ENCODE measurements around the gene PPP1R16B.
A peak's percentile ranks its signal among the peaks of the same experiment; 100 is the strongest.

Gene PPP1R16B

GRCh38 chr20:38766071-38766470 lies 39.4 kb upstream of the PPP1R16B start:
- Histone ChIP-seq H3K36me3 (ENCODE audit: insufficient read depth, insufficient read length, low read length) (peaks cover 88% of the 10 kb centered on the region), H3K4me1 (ENCODE audit: insufficient read depth, insufficient read length) (no peaks in the 10 kb centered on the region), H3K9ac (ENCODE audit: insufficient read length, low read depth) (no peak overlapping the region), H3K9me3 (ENCODE audit: insufficient read depth, low read length) (no peaks in the 10 kb centered on the region), H3K27me3 (ENCODE audit: insufficient read depth, insufficient read length) (no peaks in the 10 kb centered on the region), H3K4me3 (ENCODE audit: insufficient read length, low read depth) (no peak overlapping the region)
- TF ChIP-seq SUZ12 (IDR thresholded peaks at IDR 0.05; ENCODE audit: extremely low read depth, insufficient read depth, insufficient read length), result no peak
- TF ChIP-seq YY1 (IDR thresholded peaks at IDR 0.05; ENCODE audit: insufficient read depth, insufficient read length), result no peak
- TF ChIP-seq ZNF274 (IDR thresholded peaks at IDR 0.05; ENCODE audit: low read depth, low read length), result no peak
- DNase-seq (ENCODE audit: low read depth, low spot score), result no peak

GRCh38 chr20:38769376-38770295 lies 35.9 kb upstream of the PPP1R16B start:
- peaks cover 87% of the 10 kb centered on the region for H3K36me3 ChIP-seq (ENCODE audit: insufficient read depth, insufficient read length, low read length)
- no peak for DNase-seq (ENCODE audit: low read depth, low spot score)
- TF ChIP-seq ZNF274 (IDR thresholded peaks at IDR 0.05; ENCODE audit: low read depth, low read length) (no peak), YY1 (IDR thresholded peaks at IDR 0.05; ENCODE audit: insufficient read depth, insufficient read length) (no peak), SUZ12 (IDR thresholded peaks at IDR 0.05; ENCODE audit: extremely low read depth, insufficient read depth, insufficient read length) (no peak)

GRCh38 chr20:38770546-38770945 lies 35.0 kb upstream of the PPP1R16B start:
- DNase-seq (ENCODE audit: low read depth, low spot score), result no peak
- Histone ChIP-seq H3K4me3 (ENCODE audit: insufficient read length, low read depth) (no peak overlapping the region), H3K9ac (ENCODE audit: insufficient read length, low read depth) (no peak overlapping the region), H3K27me3 (ENCODE audit: insufficient read depth, insufficient read length) (no peaks in the 10 kb centered on the region), H3K36me3 (ENCODE audit: insufficient read depth, insufficient read length, low read length) (peaks cover 85% of the 10 kb centered on the region), H3K4me1 (ENCODE audit: insufficient read depth, insufficient read length) (no peaks in the 10 kb centered on the region), H3K9me3 (ENCODE audit: insufficient read depth, low read length) (peaks cover 6% of the 10 kb centered on the region; the same call in 1 of the 2 replicates)
- no peak for TF ChIP-seq ZNF274 (IDR thresholded peaks at IDR 0.05; ENCODE audit: low read depth, low read length)
- TF ChIP-seq SUZ12 (IDR thresholded peaks at IDR 0.05; ENCODE audit: extremely low read depth, insufficient read depth, insufficient read length), result no peak
- no peak for TF ChIP-seq YY1 (IDR thresholded peaks at IDR 0.05; ENCODE audit: insufficient read depth, insufficient read length)

More at GRCh38 chr20:38769376-38770295, 35.9 kb upstream of the PPP1R16B start:
- Histone ChIP-seq H3K9ac (ENCODE audit: insufficient read length, low read depth) (no peak overlapping the region), H3K4me3 (ENCODE audit: insufficient read length, low read depth) (no peak overlapping the region), H3K9me3 (ENCODE audit: insufficient read depth, low read length) (peaks cover 6% of the 10 kb centered on the region; the same call in 1 of the 2 replicates), H3K4me1 (ENCODE audit: insufficient read depth, insufficient read length) (no peaks in the 10 kb centered on the region), H3K27me3 (ENCODE audit: insufficient read depth, insufficient read length) (no peaks in the 10 kb centered on the region)

- peak overlapping the region; percentile 32 for H3K9ac ChIP-seq (ENCODE audit: insufficient read length, low read depth)
- no peaks in the 10 kb centered on the region for H3K27me3 ChIP-seq (ENCODE audit: insufficient read depth, insufficient read length)
- H3K9me3 ChIP-seq (ENCODE audit: insufficient read depth, low read length), result peaks cover 6% of the 10 kb centered on the region; the same call in 1 of the 2 replicates
- H3K4me3 ChIP-seq (ENCODE audit: insufficient read length, low read depth), result no peak overlapping the region
- DNase-seq (ENCODE audit: low read depth, low spot score), result no peak
- H3K36me3 ChIP-seq (ENCODE audit: insufficient read depth, insufficient read length, low read length), result peaks cover 81% of the 10 kb centered on the region
- H3K4me1 ChIP-seq (ENCODE audit: insufficient read depth, insufficient read length), result no peaks in the 10 kb centered on the region
- TF ChIP-seq YY1 (IDR thresholded peaks at IDR 0.05; ENCODE audit: insufficient read depth, insufficient read length) (no peak), ZNF274 (IDR thresholded peaks at IDR 0.05; ENCODE audit: low read depth, low read length) (no peak), SUZ12 (IDR thresholded peaks at IDR 0.05; ENCODE audit: extremely low read depth, insufficient read depth, insufficient read length) (no peak)
These were observed 34.5 kb upstream of the PPP1R16B start for GRCh38 chr20:38770970-38771369.

- no peak overlapping the region for H3K9ac ChIP-seq (ENCODE audit: insufficient read length, low read depth)
- DNase-seq (ENCODE audit: low read depth, low spot score), result no peak
- no peak overlapping the region for H3K4me3 ChIP-seq (ENCODE audit: insufficient read length, low read depth)
- TF ChIP-seq ZNF274 (IDR thresholded peaks at IDR 0.05; ENCODE audit: low read depth, low read length), result no peak
- no peak for TF ChIP-seq SUZ12 (IDR thresholded peaks at IDR 0.05; ENCODE audit: extremely low read depth, insufficient read depth, insufficient read length)
- TF ChIP-seq YY1 (IDR thresholded peaks at IDR 0.05; ENCODE audit: insufficient read depth, insufficient read length), result no peak
- H3K36me3 ChIP-seq (ENCODE audit: insufficient read depth, insufficient read length, low read length), result peaks cover 75% of the 10 kb centered on the region
- H3K27me3 ChIP-seq (ENCODE audit: insufficient read depth, insufficient read length), result no peaks in the 10 kb centered on the region
- peaks cover 6% of the 10 kb centered on the region; the same call in 1 of the 2 replicates for H3K9me3 ChIP-seq (ENCODE audit: insufficient read depth, low read length)
- H3K4me1 ChIP-seq (ENCODE audit: insufficient read depth, insufficient read length), result no peaks in the 10 kb centered on the region
These were observed 33.9 kb upstream of the PPP1R16B start for GRCh38 chr20:38771621-38772020.

- peaks cover 6% of the 10 kb centered on the region; the same call in 1 of the 2 replicates for H3K9me3 ChIP-seq (ENCODE audit: insufficient read depth, low read length)
- no peak overlapping the region for H3K9ac ChIP-seq (ENCODE audit: insufficient read length, low read depth)
- no peak overlapping the region for H3K4me3 ChIP-seq (ENCODE audit: insufficient read length, low read depth)
- H3K36me3 ChIP-seq (ENCODE audit: insufficient read depth, insufficient read length, low read length), result peaks cover 50% of the 10 kb centered on the region
- H3K4me1 ChIP-seq (ENCODE audit: insufficient read depth, insufficient read length), result no peaks in the 10 kb centered on the region
- no peak for TF ChIP-seq YY1 (IDR thresholded peaks at IDR 0.05; ENCODE audit: insufficient read depth, insufficient read length)
- no peak for TF ChIP-seq ZNF274 (IDR thresholded peaks at IDR 0.05; ENCODE audit: low read depth, low read length)
- no peaks in the 10 kb centered on the region for H3K27me3 ChIP-seq (ENCODE audit: insufficient read depth, insufficient read length)
- no peak for DNase-seq (ENCODE audit: low read depth, low spot score)
These were observed 31.3 kb upstream of the PPP1R16B start for GRCh38 chr20:38774167-38774566.

- Histone ChIP-seq H3K4me3 (ENCODE audit: insufficient read length, low read depth) (no peak overlapping the region), H3K9ac (ENCODE audit: insufficient read length, low read depth) (no peak overlapping the region), H3K27me3 (ENCODE audit: insufficient read depth, insufficient read length) (no peaks in the 10 kb centered on the region), H3K36me3 (ENCODE audit: insufficient read depth, insufficient read length, low read length) (peaks cover 32% of the 10 kb centered on the region), H3K4me1 (ENCODE audit: insufficient read depth, insufficient read length) (no peaks in the 10 kb centered on the region), H3K9me3 (ENCODE audit: insufficient read depth, low read length) (peaks cover 6% of the 10 kb centered on the region; the same call in 1 of the 2 replicates)
- DNase-seq (ENCODE audit: low read depth, low spot score), result no peak
- no peak for TF ChIP-seq YY1 (IDR thresholded peaks at IDR 0.05; ENCODE audit: insufficient read depth, insufficient read length)
- TF ChIP-seq ZNF274 (IDR thresholded peaks at IDR 0.05; ENCODE audit: low read depth, low read length), result no peak
- no peak for TF ChIP-seq SUZ12 (IDR thresholded peaks at IDR 0.05; ENCODE audit: extremely low read depth, insufficient read depth, insufficient read length)
These were observed 29.1 kb upstream of the PPP1R16B start for GRCh38 chr20:38776363-38776762.

All from NT2/D1 (cell line).